Measurements from ENCODE around the gene DENND2D. TPM values are rescaled to one million over a fixed set of nuclear protein-coding genes. Genes with fewer than 3 reads are reported as not detected.
A peak's percentile ranks its signal among the peaks of the same experiment; 100 is the strongest.

DENND2D gene
- total and polyA plus RNA-seq, 12 donors: 37.0 to 62.9 (median 42.7) TPM

- H3K4me3 ChIP-seq: no peak overlapping the region
- H3K4me1 ChIP-seq (replicated peaks in 1 of 2): peaks cover 10 to 19% of the 10 kb centered on the region in 2 donors
- TF ChIP-seq POLR2A (IDR thresholded peaks at IDR 0.05): no peak
- no peak for TF ChIP-seq CTCF (IDR thresholded peaks at IDR 0.05)
- H3K36me3 ChIP-seq (replicated peaks in 1 of 2): no peaks in the 10 kb centered on the region
- intact Hi-C loops (cut with DNase I): no loop called here
- H3K27ac ChIP-seq: no peak overlapping the region
- H3K27me3 ChIP-seq: no peaks in the 10 kb centered on the region
- DNase-seq: no peak
- no peaks in the 10 kb centered on the region for H3K9me3 ChIP-seq (replicated peaks in 1 of 3)
Observed at GRCh38 chr1:111225091-111225490, 24.6 kb upstream of the DENND2D start.

GRCh38 chr1:111223126-111223685 is 22.8 kb upstream of the DENND2D start:
- intact Hi-C loops (cut with DNase I): loop anchor here (5.0 kb wide), 2 partner anchors 174 to 179 kb away; no protein-coding TSS in a partner anchor
- Histone ChIP-seq H3K4me1 (replicated peaks in 1 of 2) (peaks cover 10 to 14% of the 10 kb centered on the region in 2 donors), H3K36me3 (replicated peaks in 1 of 2) (no peaks in the 10 kb centered on the region), H3K9me3 (replicated peaks in 1 of 3) (no peaks in the 10 kb centered on the region), H3K27me3 (no peaks in the 10 kb centered on the region), H3K4me3 (no peak overlapping the region), H3K27ac (no peak overlapping the region)
- DNase-seq: no peak
- WGBS, 4 donors: 75 to 81% (median 77%) methylated on average over 6 of the region's 6 CpGs
- no peak for TF ChIP-seq CTCF (IDR thresholded peaks at IDR 0.05)
- TF ChIP-seq POLR2A (IDR thresholded peaks at IDR 0.05): no peak

- DNase-seq: peak; percentile 75 to 91 (median 83)
- WGBS, 4 donors: 21 to 26% (median 25%) methylated on average over 10 of the region's 10 CpGs
- Histone ChIP-seq H3K27ac (no peak overlapping the region), H3K4me3 (no peak overlapping the region), H3K9me3 (replicated peaks in 1 of 3) (no peaks in the 10 kb centered on the region), H3K36me3 (replicated peaks in 1 of 2) (no peaks in the 10 kb centered on the region), H3K4me1 (replicated peaks in 1 of 2) (peaks cover 10 to 11% of the 10 kb centered on the region in 2 donors), H3K27me3 (no peaks in the 10 kb centered on the region)
- TF ChIP-seq POLR2A (IDR thresholded peaks at IDR 0.05): no peak
- peak; percentile 79 to 95 (median 90) for TF ChIP-seq CTCF (IDR thresholded peaks at IDR 0.05)
- intact Hi-C loops (cut with DNase I): loop anchor here (5.0 kb wide), 2 partner anchors 175 to 180 kb away; no protein-coding TSS in a partner anchor
Observed at GRCh38 chr1:111222308-111223125, 22.1 kb upstream of the DENND2D start.

GRCh38 chr1:111221633-111222291 is 21.3 kb upstream of the DENND2D start:
- Histone ChIP-seq H3K27ac (no peak overlapping the region), H3K9me3 (replicated peaks in 1 of 3) (no peaks in the 10 kb centered on the region), H3K4me1 (replicated peaks in 1 of 2) (peaks cover 8 to 10% of the 10 kb centered on the region in 2 donors), H3K27me3 (no peaks in the 10 kb centered on the region), H3K36me3 (replicated peaks in 1 of 2) (no peaks in the 10 kb centered on the region), H3K4me3 (no peak overlapping the region)
- intact Hi-C loops (cut with DNase I): loop anchor here (5.0 kb wide), 2 partner anchors 176 to 181 kb away; no protein-coding TSS in a partner anchor
- TF ChIP-seq POLR2A (IDR thresholded peaks at IDR 0.05) (no peak), CTCF (IDR thresholded peaks at IDR 0.05) (no peak)
- no peak for DNase-seq
- WGBS, 4 donors: 51 to 65% (median 62%) methylated on average over 5 of the region's 5 CpGs
